HEK293 (cell line): ENCODE results near the gene PACS2.

ENCODE experiments used
- SALL2 ChIP-seq: fragments of 450-650 bp; formaldehyde crosslinking; IDR thresholded peaks from 2 replicates; pipeline ENCODE4 v1.5.0; 2017; ENCODE audit warnings: missing biosample characterization, mild to moderate bottlenecking, missing genetic modification characterization, borderline replicate concordance
- TCF7L2 ChIP-seq: IDR thresholded peaks from 2 replicates; pipeline ENCODE4 v1.6.1; 2011; ENCODE audit warnings: low read depth, mild to moderate bottlenecking, inconsistent platforms, low read length, moderate library complexity, borderline replicate concordance
- YY1 ChIP-seq: fragments of 450-650 bp; formaldehyde crosslinking; IDR thresholded peaks from 2 replicates; pipeline ENCODE4 v1.5.1; 2018; ENCODE audit warnings: missing biosample characterization, missing genetic modification characterization
- ZNF138 ChIP-seq: fragments of 450-650 bp; formaldehyde crosslinking; IDR thresholded peaks from 2 replicates; pipeline ENCODE4 v1.5.1; 2016; ENCODE audit warnings: missing biosample characterization, missing genetic modification characterization, borderline replicate concordance
- ZNF19 ChIP-seq: fragments of 450-650 bp; formaldehyde crosslinking; IDR thresholded peaks from 2 replicates; pipeline ENCODE4; 2016; ENCODE audit warnings: missing biosample characterization, missing genetic modification characterization, low read depth
- TF ChIP-seq, protein P1 (sequence below): fragments of 450-650 bp; formaldehyde crosslinking; IDR thresholded peaks from 2 replicates; pipeline ENCODE4 v1.5.1; 2016; ENCODE audit warnings: missing biosample characterization, missing genetic modification characterization
- TF ChIP-seq, protein P2 (sequence below): fragments of 450-650 bp; formaldehyde crosslinking; IDR thresholded peaks from 2 replicates; pipeline ENCODE4 v1.5.1; 2016; ENCODE audit warnings: missing biosample characterization, missing genetic modification characterization

DNA sequence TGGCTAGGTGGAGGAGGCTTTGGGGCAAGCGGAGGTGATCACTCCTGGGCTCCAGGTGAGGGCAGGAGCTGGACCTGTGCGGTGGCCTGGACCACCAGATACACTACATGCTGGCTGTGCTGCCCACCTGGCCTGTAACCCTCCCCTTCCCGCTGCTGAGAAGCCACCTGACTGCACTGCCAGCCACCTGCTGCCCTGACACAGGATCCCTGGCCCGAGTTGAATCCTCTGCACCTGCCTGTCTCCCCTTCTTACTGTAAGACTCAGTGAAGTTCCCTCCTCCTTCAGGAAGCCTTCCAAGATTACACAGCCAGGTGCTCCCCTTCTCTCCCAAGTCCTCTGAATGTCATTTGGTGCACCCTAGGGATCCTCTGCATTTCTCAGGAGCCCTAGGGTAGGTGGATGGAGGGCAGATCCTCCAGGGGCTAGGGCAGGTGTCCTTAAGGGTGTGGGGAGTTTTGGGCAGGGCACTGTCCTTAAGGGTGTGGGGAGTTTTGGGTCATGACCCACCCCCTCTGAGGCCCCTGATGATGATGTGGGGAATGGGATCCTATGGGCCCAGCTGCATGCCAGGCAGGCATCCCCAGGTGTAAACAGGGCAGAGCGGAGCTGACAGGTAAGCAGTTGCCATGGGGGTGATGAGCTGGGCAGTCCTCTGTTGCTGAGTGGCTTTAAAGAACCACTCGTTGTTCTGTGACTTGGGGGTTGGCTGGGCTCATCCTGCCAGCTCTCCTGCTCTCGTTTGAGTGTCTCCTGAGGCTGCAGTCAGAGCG lies 98.4 kb downstream of the PACS2 start:
- TF ChIP-seq, protein P1, sequence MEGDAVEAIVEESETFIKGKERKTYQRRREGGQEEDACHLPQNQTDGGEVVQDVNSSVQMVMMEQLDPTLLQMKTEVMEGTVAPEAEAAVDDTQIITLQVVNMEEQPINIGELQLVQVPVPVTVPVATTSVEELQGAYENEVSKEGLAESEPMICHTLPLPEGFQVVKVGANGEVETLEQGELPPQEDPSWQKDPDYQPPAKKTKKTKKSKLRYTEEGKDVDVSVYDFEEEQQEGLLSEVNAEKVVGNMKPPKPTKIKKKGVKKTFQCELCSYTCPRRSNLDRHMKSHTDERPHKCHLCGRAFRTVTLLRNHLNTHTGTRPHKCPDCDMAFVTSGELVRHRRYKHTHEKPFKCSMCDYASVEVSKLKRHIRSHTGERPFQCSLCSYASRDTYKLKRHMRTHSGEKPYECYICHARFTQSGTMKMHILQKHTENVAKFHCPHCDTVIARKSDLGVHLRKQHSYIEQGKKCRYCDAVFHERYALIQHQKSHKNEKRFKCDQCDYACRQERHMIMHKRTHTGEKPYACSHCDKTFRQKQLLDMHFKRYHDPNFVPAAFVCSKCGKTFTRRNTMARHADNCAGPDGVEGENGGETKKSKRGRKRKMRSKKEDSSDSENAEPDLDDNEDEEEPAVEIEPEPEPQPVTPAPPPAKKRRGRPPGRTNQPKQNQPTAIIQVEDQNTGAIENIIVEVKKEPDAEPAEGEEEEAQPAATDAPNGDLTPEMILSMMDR (tag by site-specific recombination), result no peak
- no peak for TF ChIP-seq YY1 (tag by site-specific recombination)
- TF ChIP-seq SALL2 (tag by site-specific recombination), result no peak
- TF ChIP-seq TCF7L2, result no peak
- no peak for TF ChIP-seq ZNF19 (tag by site-specific recombination)
- TF ChIP-seq, protein P2, sequence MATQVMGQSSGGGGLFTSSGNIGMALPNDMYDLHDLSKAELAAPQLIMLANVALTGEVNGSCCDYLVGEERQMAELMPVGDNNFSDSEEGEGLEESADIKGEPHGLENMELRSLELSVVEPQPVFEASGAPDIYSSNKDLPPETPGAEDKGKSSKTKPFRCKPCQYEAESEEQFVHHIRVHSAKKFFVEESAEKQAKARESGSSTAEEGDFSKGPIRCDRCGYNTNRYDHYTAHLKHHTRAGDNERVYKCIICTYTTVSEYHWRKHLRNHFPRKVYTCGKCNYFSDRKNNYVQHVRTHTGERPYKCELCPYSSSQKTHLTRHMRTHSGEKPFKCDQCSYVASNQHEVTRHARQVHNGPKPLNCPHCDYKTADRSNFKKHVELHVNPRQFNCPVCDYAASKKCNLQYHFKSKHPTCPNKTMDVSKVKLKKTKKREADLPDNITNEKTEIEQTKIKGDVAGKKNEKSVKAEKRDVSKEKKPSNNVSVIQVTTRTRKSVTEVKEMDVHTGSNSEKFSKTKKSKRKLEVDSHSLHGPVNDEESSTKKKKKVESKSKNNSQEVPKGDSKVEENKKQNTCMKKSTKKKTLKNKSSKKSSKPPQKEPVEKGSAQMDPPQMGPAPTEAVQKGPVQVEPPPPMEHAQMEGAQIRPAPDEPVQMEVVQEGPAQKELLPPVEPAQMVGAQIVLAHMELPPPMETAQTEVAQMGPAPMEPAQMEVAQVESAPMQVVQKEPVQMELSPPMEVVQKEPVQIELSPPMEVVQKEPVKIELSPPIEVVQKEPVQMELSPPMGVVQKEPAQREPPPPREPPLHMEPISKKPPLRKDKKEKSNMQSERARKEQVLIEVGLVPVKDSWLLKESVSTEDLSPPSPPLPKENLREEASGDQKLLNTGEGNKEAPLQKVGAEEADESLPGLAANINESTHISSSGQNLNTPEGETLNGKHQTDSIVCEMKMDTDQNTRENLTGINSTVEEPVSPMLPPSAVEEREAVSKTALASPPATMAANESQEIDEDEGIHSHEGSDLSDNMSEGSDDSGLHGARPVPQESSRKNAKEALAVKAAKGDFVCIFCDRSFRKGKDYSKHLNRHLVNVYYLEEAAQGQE (tag by site-specific recombination), result no peak
- no peak for TF ChIP-seq ZNF138
